ENCODE results near the gene KIF12. TPM values are rescaled to one million over a fixed set of nuclear protein-coding genes. Genes with fewer than 3 reads are reported as not detected.

The KIF12 gene
- total and polyA plus RNA-seq, 2 of the 13 experiments (the other 11 are each of a cell fraction or from before 2014, with no cell fraction given) = 1.8 to 12.5 TPM

GRCh38 chr9:114119242-114120191 lies 20.4 kb upstream of the KIF12 start (continued):
- TF ChIP-seq FOXP4 (CRISPR knock-in tag; IDR thresholded peaks at IDR 0.05) = peak; percentile 48; the same call in 1 of the 2 replicates
- TF ChIP-seq ZBTB26 (CRISPR knock-in tag; IDR thresholded peaks at IDR 0.05; ENCODE audit: borderline replicate concordance) = 0 out of 2 replicates have a peak, but pooled peaks have one; percentile 4
- TF ChIP-seq ZNF292 (CRISPR knock-in tag; IDR thresholded peaks at IDR 0.05; ENCODE audit: borderline replicate concordance, low read depth) = no peak
- TF ChIP-seq MED1 (CRISPR knock-in tag; IDR thresholded peaks at IDR 0.05) = peak; percentile 62

GRCh38 chr9:114117996-114118830 lies 19.1 kb upstream of the KIF12 start:
- ChIA-PET POLR2A (interaction anchor here (1.0 to 5.6 kb wide), 17 partner anchors 8 to 210 kb away, joined by 3 to 107 read pairs (median 6); partner anchors contain the start of genes AMBP, COL27A1 and KIF12), CTCF (ENCODE audit: low intra/inter-chr PET ratio, low total read pairs) (no interaction called here)
- Histone ChIP-seq H2AFZ (ENCODE audit: low read length) (no peak overlapping the region), H3K4me1 (ENCODE audit: insufficient read depth, low read length) (peaks cover 93% of the 10 kb centered on the region), H4K20me1 (ENCODE audit: insufficient read depth, low read length) (no peaks in the 10 kb centered on the region), H3K27ac (ENCODE audit: extremely low read length, insufficient read depth, low read length) (peak overlapping the region; percentile 87), H3K9ac (ENCODE audit: insufficient read depth, low read depth, low read length) (peak overlapping the region; percentile 70), H3K4me2 (ENCODE audit: low read depth, low read length) (peak overlapping the region; percentile 87), H3K9me3 (ENCODE audit: low read length) (no peaks in the 10 kb centered on the region), H3K27me3 (ENCODE audit: control insufficient read depth in 1 of 2, insufficient read depth in 2 of 2, low read length in 2 of 2) (no peaks in the 10 kb centered on the region), H3K4me3 (replicated peaks in 1 of 3; ENCODE audit: insufficient read depth in 1 of 3, low read depth in 2 of 3, low read length in 3 of 3) (peak overlapping the region; percentile 27 to 64 (median 48); a peak in 5 of 6 replicates), H3K79me2 (ENCODE audit: insufficient read depth, low read length) (no peaks in the 10 kb centered on the region), H3K36me3 (replicated peaks in 1 of 2; ENCODE audit: control insufficient read depth in 1 of 2, insufficient read depth in 2 of 2, low read length in 2 of 2) (no peaks in the 10 kb centered on the region)
- BruUV-seq (replicated peaks) = TSS peak; percentile 76
- intact Hi-C loops (cut with micrococcal nuclease; ENCODE audit: unreplicated experiment) (loop anchor here (1.0 to 2.0 kb wide), 5 partner anchors 10 to 57 kb away; no protein-coding TSS in a partner anchor), in situ Hi-C loops (cut with HindIII; ENCODE audit: extremely low pct_ligation_motif_present, low pct_unique_long_range_greater_than_20kb) (no loop called here)
- under 1% methylated on average over 9 of the region's 21 CpGs for WGBS (ENCODE audit: low lambda C conversion rate)
- peak; percentile 81 for ATAC-seq
- DNase-seq (ENCODE audit: low spot score) = peak; percentile 99
- FAIRE-seq = peak; percentile 97
- TF ChIP-seq ZNF841 (CRISPR knock-in tag; IDR thresholded peaks at IDR 0.05; ENCODE audit: borderline replicate concordance) (0 out of 2 replicates have a peak, but pooled peaks have one; percentile 28), MTA1 (CRISPR knock-in tag; IDR thresholded peaks at IDR 0.05; ENCODE audit: borderline replicate concordance) (peak; percentile 95; the same call in 1 of the 2 replicates), SNRNP70 (IDR thresholded peaks at IDR 0.05; ENCODE audit: low read depth, low read length) (no peak), E2F2 (CRISPR knock-in tag; IDR thresholded peaks at IDR 0.05; ENCODE audit: borderline replicate concordance) (no peak), ZMYM3 (CRISPR knock-in tag; IDR thresholded peaks at IDR 0.05) (peak; percentile 83; the same call in 1 of the 2 replicates), ZNF543 (CRISPR knock-in tag; IDR thresholded peaks at IDR 0.05) (no peak)
